ENCODE measurements around the gene MEI4. TPM values are rescaled to one million over a fixed set of nuclear protein-coding genes. Genes with fewer than 3 reads are reported as not detected.

The MEI4 gene
- polyA plus RNA-seq, 1 donor (not counting 4 experiments of a cell fraction or from before 2014, with no cell fraction given): 0.01 TPM

GRCh38 chr6:77778527-77778926 lies 125.7 kb downstream of the MEI4 start:
- Histone ChIP-seq H2AFZ (ENCODE audit: control insufficient read depth, low read length) (no peak overlapping the region), H3K4me2 (ENCODE audit: control insufficient read depth, extremely low read depth, insufficient read depth, low read depth, low read length) (no peak overlapping the region), H3K9me3 (ENCODE audit: control insufficient read depth, low read depth, low read length) (no peaks in the 10 kb centered on the region), H4K20me1 (ENCODE audit: control insufficient read depth, extremely low read depth, insufficient read depth, low read length) (no peaks in the 10 kb centered on the region), H3K79me2 (ENCODE audit: control insufficient read depth, insufficient read depth, low read length) (no peaks in the 10 kb centered on the region), H3K27me3 (ENCODE audit: control insufficient read depth, extremely low read depth, insufficient read depth, low read length) (no peaks in the 10 kb centered on the region), H3K4me1 (ENCODE audit: control insufficient read depth, extremely low read depth, insufficient read depth, low read length) (no peaks in the 10 kb centered on the region), H3K36me3 (ENCODE audit: control insufficient read depth in 2 of 2, extremely low read depth in 1 of 2, insufficient read depth in 2 of 2, low read length in 2 of 2) (no peaks in the 10 kb centered on the region), H3K27ac (ENCODE audit: control insufficient read depth, insufficient read depth, low read length) (no peak overlapping the region), H3K9ac (ENCODE audit: control insufficient read depth, extremely low read depth, insufficient read depth, low read length) (no peak overlapping the region), H3K9me1 (ENCODE audit: control insufficient read depth, extremely low read depth, insufficient read depth, low read length) (no peaks in the 10 kb centered on the region), H3K4me3 (ENCODE audit: control insufficient read depth in 2 of 3, extremely low read depth in 1 of 3, insufficient read depth in 2 of 3, low read depth in 1 of 3, low read length in 3 of 3) (no peak overlapping the region)
- FAIRE-seq (no peak), DNase-seq (ENCODE audit: low read depth, low spot score) (no peak)
- dilution Hi-C loops (cut with MboI; ENCODE audit: extremely low pct_ligation_motif_present, low sequenced_read_pairs): no loop called here
- TF ChIP-seq, protein P1, sequence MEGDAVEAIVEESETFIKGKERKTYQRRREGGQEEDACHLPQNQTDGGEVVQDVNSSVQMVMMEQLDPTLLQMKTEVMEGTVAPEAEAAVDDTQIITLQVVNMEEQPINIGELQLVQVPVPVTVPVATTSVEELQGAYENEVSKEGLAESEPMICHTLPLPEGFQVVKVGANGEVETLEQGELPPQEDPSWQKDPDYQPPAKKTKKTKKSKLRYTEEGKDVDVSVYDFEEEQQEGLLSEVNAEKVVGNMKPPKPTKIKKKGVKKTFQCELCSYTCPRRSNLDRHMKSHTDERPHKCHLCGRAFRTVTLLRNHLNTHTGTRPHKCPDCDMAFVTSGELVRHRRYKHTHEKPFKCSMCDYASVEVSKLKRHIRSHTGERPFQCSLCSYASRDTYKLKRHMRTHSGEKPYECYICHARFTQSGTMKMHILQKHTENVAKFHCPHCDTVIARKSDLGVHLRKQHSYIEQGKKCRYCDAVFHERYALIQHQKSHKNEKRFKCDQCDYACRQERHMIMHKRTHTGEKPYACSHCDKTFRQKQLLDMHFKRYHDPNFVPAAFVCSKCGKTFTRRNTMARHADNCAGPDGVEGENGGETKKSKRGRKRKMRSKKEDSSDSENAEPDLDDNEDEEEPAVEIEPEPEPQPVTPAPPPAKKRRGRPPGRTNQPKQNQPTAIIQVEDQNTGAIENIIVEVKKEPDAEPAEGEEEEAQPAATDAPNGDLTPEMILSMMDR (optimal IDR thresholded peaks at IDR 0.05 in 1 of 3, IDR thresholded peaks at IDR 0.05 in 1 of 3, conservative IDR thresholded peaks at IDR 0.05 in 1 of 3; ENCODE audit: extremely low read depth in 1 of 3, insufficient read depth in 2 of 3, low read length in 3 of 3): no peak
- no peak for TF ChIP-seq EZH2 (IDR thresholded peaks at IDR 0.05; ENCODE audit: low read length)

DNA sequence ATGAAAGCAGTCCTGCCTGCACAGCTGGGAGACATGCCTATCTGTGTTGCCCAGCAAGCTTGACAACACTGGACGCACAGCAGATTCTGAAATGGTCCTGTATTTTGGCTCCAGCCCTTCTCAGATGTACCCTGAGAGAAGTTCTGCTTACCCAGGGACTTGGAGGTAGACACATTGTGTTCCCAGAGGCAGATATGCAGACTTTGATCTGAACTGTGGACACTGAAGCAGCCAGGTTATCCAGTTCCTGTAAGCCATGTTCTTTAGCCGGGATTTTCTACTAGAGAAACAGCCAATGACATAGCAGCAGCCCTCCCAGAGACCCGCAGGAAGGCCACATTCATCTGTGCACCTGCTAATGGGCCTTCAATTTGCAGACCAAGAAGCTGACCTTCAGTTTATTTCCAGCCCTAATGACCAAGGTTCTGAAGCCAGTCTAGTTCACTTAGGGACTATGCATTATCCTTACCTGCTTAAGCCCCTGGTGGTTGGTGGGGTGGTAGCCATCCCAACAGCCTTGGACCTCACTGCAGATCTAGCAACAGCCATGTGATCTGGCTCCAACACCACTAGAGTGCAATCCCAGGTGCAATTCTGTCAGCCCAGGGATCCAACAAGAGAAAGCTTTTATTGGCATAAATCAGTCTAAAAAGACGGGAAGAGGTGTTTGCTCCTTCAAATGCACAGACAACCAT lies 134.2 kb downstream of the MEI4 start:
- TF ChIP-seq, protein P1 (optimal IDR thresholded peaks at IDR 0.05 in 1 of 3, IDR thresholded peaks at IDR 0.05 in 1 of 3, conservative IDR thresholded peaks at IDR 0.05 in 1 of 3; ENCODE audit: extremely low read depth in 1 of 3, insufficient read depth in 2 of 3, low read length in 3 of 3): no peak
- no peak for TF ChIP-seq EZH2 (IDR thresholded peaks at IDR 0.05; ENCODE audit: low read length)
- FAIRE-seq: no peak
- dilution Hi-C loops (cut with MboI; ENCODE audit: extremely low pct_ligation_motif_present, low sequenced_read_pairs): no loop called here

More for the DNA sequence above, 134.2 kb downstream of the MEI4 start:
- Histone ChIP-seq H3K36me3 (ENCODE audit: control insufficient read depth in 2 of 2, extremely low read depth in 1 of 2, insufficient read depth in 2 of 2, low read length in 2 of 2) (no peaks in the 10 kb centered on the region), H3K4me3 (ENCODE audit: control insufficient read depth in 2 of 3, extremely low read depth in 1 of 3, insufficient read depth in 2 of 3, low read depth in 1 of 3, low read length in 3 of 3) (no peak overlapping the region), H3K4me2 (ENCODE audit: control insufficient read depth, extremely low read depth, insufficient read depth, low read depth, low read length) (no peak overlapping the region), H3K9me1 (ENCODE audit: control insufficient read depth, extremely low read depth, insufficient read depth, low read length) (no peaks in the 10 kb centered on the region), H3K79me2 (ENCODE audit: control insufficient read depth, insufficient read depth, low read length) (no peaks in the 10 kb centered on the region), H3K27ac (ENCODE audit: control insufficient read depth, insufficient read depth, low read length) (no peak overlapping the region), H3K9me3 (ENCODE audit: control insufficient read depth, low read depth, low read length) (no peaks in the 10 kb centered on the region), H3K9ac (ENCODE audit: control insufficient read depth, extremely low read depth, insufficient read depth, low read length) (no peak overlapping the region), H2AFZ (ENCODE audit: control insufficient read depth, low read length) (no peak overlapping the region), H3K27me3 (ENCODE audit: control insufficient read depth, extremely low read depth, insufficient read depth, low read length) (no peaks in the 10 kb centered on the region), H3K4me1 (ENCODE audit: control insufficient read depth, extremely low read depth, insufficient read depth, low read length) (no peaks in the 10 kb centered on the region), H4K20me1 (ENCODE audit: control insufficient read depth, extremely low read depth, insufficient read depth, low read length) (no peaks in the 10 kb centered on the region)
- no peak for DNase-seq (ENCODE audit: low read depth, low spot score)

All from keratinocyte (primary cell).